Bronchial epithelial cell (primary cell): Measurements from ENCODE around the gene FAM209A. TPM values are rescaled to one million over a fixed set of nuclear protein-coding genes. Genes with fewer than 3 reads are reported as not detected.
"Not testable (repeated sequence)": the region's sequence is repeated elsewhere in the genome, so short reads cannot be mapped to it uniquely, and the experiment has no call there.

Source experiments
- DNase-seq: peaks from one replicate; pipeline ENCODE4 v3.0.0-alpha.2; 2010; ENCODE audit warnings: low read depth
- FAIRE-seq: peaks from 2 replicates; lab custom pipeline; 2011; peaks lifted over from hg19 to GRCh38; lab: Jason Lieb, UNC
- H3K27me3 ChIP-seq: 2 replicates; pipeline ENCODE4 v1.5.1; 2011; ENCODE audit warnings: low read length; ENCODE audit not compliant: control insufficient read depth, insufficient read depth
- H3K36me3 ChIP-seq: 2 replicates; pipeline ENCODE4 v1.5.1; 2011; ENCODE audit warnings: low read length; ENCODE audit not compliant: control insufficient read depth, insufficient read depth
- H3K4me3 ChIP-seq: 2 replicates; pipeline ENCODE4 v1.5.1; 2011; ENCODE audit warnings: mild to moderate bottlenecking, low read depth, low read length, control low read depth
- CTCF ChIP-seq: IDR thresholded peaks from 2 replicates; pipeline ENCODE4 v1.5.1; 2011; ENCODE audit warnings: mild to moderate bottlenecking, moderate library complexity, low read length, control low read depth, inconsistent platforms; ENCODE audit not compliant: insufficient read depth, severe bottlenecking
- total RNA-seq: library from RNA; depleted of rRNA; stranded (reverse); fragments of >200 nt; gene quantifications from 2 replicates; pipeline ENCODE4 v1.2.1, GENCODE V29; 2014

Gene FAM209A
- 0.26 TPM in 1 of 2 replicates, not detected in the other for total RNA-seq

- not testable (repeated sequence) for FAIRE-seq, H3K36me3 ChIP-seq, H3K27me3 ChIP-seq, DNase-seq, H3K4me3 ChIP-seq
Measured at GRCh38 chr20:56524444-56524843, at the start of gene FAM209A. Gene FAM209A, plus strand, starts transcription at chr20:56524744. Its CDS starts 65 bp downstream, at chr20:56524809.

- FAIRE-seq, result no peak
- H3K4me3 ChIP-seq, result no peak overlapping the region
- H3K36me3 ChIP-seq, result peaks cover 10% of the 10 kb centered on the region
- TF ChIP-seq CTCF, result no peak
- DNase-seq, result no peak
- no peaks in the 10 kb centered on the region for H3K27me3 ChIP-seq
Measured at GRCh38 chr20:56483970-56484369, 40.6 kb upstream of the FAM209A start.

GRCh38 chr20:56487216-56487615, 37.3 kb upstream of the FAM209A start:
- no peaks in the 10 kb centered on the region for H3K27me3 ChIP-seq
- no peak for DNase-seq
- FAIRE-seq, result no peak
- TF ChIP-seq CTCF, result no peak
- no peak overlapping the region for H3K4me3 ChIP-seq
- H3K36me3 ChIP-seq, result peaks cover 9% of the 10 kb centered on the region

- H3K27me3 ChIP-seq, result no peaks in the 10 kb centered on the region
- TF ChIP-seq CTCF, result no peak
- H3K4me3 ChIP-seq, result no peak overlapping the region
- FAIRE-seq, result no peak
- H3K36me3 ChIP-seq, result peaks cover 7% of the 10 kb centered on the region
- no peak for DNase-seq
Measured at GRCh38 chr20:56488566-56488965, 36.0 kb upstream of the FAM209A start.

GRCh38 chr20:56501116-56501515, 23.4 kb upstream of the FAM209A start:
- TF ChIP-seq CTCF, result no peak
- DNase-seq (no peak), FAIRE-seq (no peak)
- no peak overlapping the region for H3K4me3 ChIP-seq
- peaks cover 3% of the 10 kb centered on the region for H3K36me3 ChIP-seq
- no peaks in the 10 kb centered on the region for H3K27me3 ChIP-seq

- no peak for FAIRE-seq
Measured at GRCh38 chr20:56503916-56504315, 20.6 kb upstream of the FAM209A start.

More at GRCh38 chr20:56503916-56504315, 20.6 kb upstream of the FAM209A start:
- TF ChIP-seq CTCF, result no peak
- Histone ChIP-seq H3K4me3 (no peak overlapping the region), H3K27me3 (no peaks in the 10 kb centered on the region), H3K36me3 (peaks cover 3% of the 10 kb centered on the region)
- no peak for DNase-seq
